CD8-positive, alpha-beta memory T cell (primary cell): Measurements from ENCODE around the gene MC1R. TPM values are rescaled to one million over a fixed set of nuclear protein-coding genes. Genes with fewer than 3 reads are reported as not detected.
"Not testable (repeated sequence)": the region's sequence is repeated elsewhere in the genome, so short reads cannot be mapped to it uniquely, and the experiment has no call there.

Experiments
- CTCF ChIA-PET: fragments of 350-600 bp; sonication (Branson Sonifier 250); formaldehyde crosslinking; loops from one replicate; lab custom pipeline; 2021; ENCODE audit warnings: antibody characterized with exemption; lab: Charles Lee
- POLR2A ChIA-PET: fragments of 350-600 bp; sonication (Branson Sonifier 250); formaldehyde crosslinking; loops from one replicate; lab custom pipeline; 2021; ENCODE audit warnings: antibody characterized with exemption; lab: Charles Lee
- DNase-seq, 5 donors: peaks; one replicate each; pipeline versions ENCODE4 v3.0.0 to v3.0.0-alpha.2; 2020 to 2022; ENCODE audit warnings: mixed read lengths in 1 of 5
- H3K27ac ChIP-seq: one replicate; pipeline ENCODE4 v1.7.0; 2013; ENCODE audit warnings: low read depth, mild to moderate bottlenecking, low read length, moderate library complexity
- H3K27me3 ChIP-seq: 2 replicates; pipeline ENCODE4 v1.7.0; 2013; ENCODE audit warnings: low read length, mild to moderate bottlenecking; ENCODE audit not compliant: insufficient read depth, poor library complexity, severe bottlenecking
- H3K36me3 ChIP-seq: 2 replicates; pipeline ENCODE4 v1.7.0; 2013; ENCODE audit warnings: mild to moderate bottlenecking, low read length, moderate library complexity; ENCODE audit not compliant: insufficient read depth
- H3K4me1 ChIP-seq: 2 replicates; pipeline ENCODE4 v1.7.0; 2013; ENCODE audit warnings: mild to moderate bottlenecking, low read length, moderate library complexity; ENCODE audit not compliant: insufficient read depth
- H3K4me3 ChIP-seq: 2 replicates; pipeline ENCODE4 v1.7.0; 2013; ENCODE audit warnings: mild to moderate bottlenecking, low read length
- H3K9me3 ChIP-seq: 2 replicates; pipeline ENCODE4 v1.7.0; 2013; ENCODE audit warnings: mild to moderate bottlenecking, low read length
- H3K27ac Mint-ChIP-seq, 8 donors: one replicate each; pipeline ENCODE4 v1.8.0; 2020 to 2021; ENCODE audit warnings: mixed read lengths in 8 of 8, mild to moderate bottlenecking in 6 of 8, inconsistent platforms in 3 of 8, moderate library complexity in 3 of 8
- H3K27me3 Mint-ChIP-seq, 2 donors: one replicate each; pipeline ENCODE4 v1.8.0; 2020 to 2021; ENCODE audit warnings: mixed read lengths in 2 of 2, mild to moderate bottlenecking in 1 of 2, moderate library complexity in 1 of 2
- H3K36me3 Mint-ChIP-seq, 3 donors: one replicate each; pipeline ENCODE4 v1.8.0; 2020 to 2021; ENCODE audit warnings: mixed read lengths in 3 of 3, inconsistent platforms in 1 of 3, mild to moderate bottlenecking in 1 of 3
- H3K4me1 Mint-ChIP-seq, 3 donors: one replicate each; pipeline ENCODE4 v1.8.0; 2020 to 2021; ENCODE audit warnings: mixed read lengths in 3 of 3, inconsistent platforms in 1 of 3, mild to moderate bottlenecking in 1 of 3
- H3K4me3 Mint-ChIP-seq, 7 donors: one replicate each; pipeline ENCODE4 v1.8.0; 2020 to 2021; ENCODE audit warnings: mixed read lengths in 7 of 7, mild to moderate bottlenecking in 6 of 7, moderate library complexity in 4 of 7, inconsistent platforms in 2 of 7
- H3K9me3 Mint-ChIP-seq, 5 donors: one replicate each; pipeline ENCODE4 v1.8.0; 2020 to 2022; ENCODE audit warnings: mixed read lengths in 5 of 5, mild to moderate bottlenecking in 3 of 5, moderate library complexity in 2 of 5, inconsistent platforms in 1 of 5
- polyA plus RNA-seq: library from polyadenylated mRNA; unstranded; fragments of 300-500 nt; fragmentation: Illumina TruSeq; gene quantifications from one replicate; pipeline ENCODE4 v1.2.3, GENCODE V29; 2021
- total RNA-seq, 2 experiments: library from RNA; stranded (reverse); gene quantifications; one replicate each; pipeline ENCODE4 v1.2.3, GENCODE V29; 2021

MC1R gene
- total and polyA plus RNA-seq, 3 experiments from 2014 or later = 0.86 to 2.6 (median 1.9) TPM

DNA sequence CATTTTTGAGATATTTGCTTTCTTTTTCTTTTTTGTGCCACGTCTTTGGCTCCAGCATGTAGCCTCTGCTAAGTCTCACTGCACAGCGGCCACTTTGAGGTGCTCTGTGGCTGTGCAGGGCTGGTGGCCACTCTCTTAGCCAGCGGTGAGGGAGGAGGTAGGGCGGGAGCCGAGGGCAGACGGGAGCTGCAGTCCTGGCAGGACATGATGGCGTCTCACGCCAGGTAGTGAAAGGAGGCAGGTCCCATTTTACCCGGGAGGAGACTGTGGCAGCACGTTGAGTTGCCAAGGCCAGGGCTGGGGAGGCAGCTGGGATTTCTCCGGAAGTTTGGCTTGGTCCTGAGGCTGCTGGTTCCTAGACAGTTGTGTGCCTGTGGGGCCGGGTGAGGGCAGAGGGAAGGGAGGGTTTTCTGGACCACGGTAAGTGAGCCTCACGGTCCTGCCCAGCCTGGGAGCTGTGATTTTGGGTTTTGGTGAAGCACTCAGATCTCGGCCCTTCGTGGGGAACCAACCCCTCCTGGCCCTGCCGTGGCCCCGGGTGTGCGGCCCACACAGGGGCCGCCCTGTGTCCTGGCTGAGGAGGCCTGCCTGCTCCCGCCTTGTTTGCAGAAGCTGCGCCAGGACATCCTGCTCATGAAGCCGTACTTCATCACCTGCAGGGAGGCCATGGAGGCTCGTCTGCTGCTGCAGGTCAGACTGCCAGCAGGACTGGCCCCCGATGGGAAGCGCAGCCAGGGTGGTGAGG is 44.3 kb downstream of the MC1R start:
- H3K9me3 Mint-ChIP-seq = no peaks in the 10 kb centered on the region
- H3K27me3 ChIP-seq = no peaks in the 10 kb centered on the region
- H3K27me3 Mint-ChIP-seq = no peaks in the 10 kb centered on the region
- no peaks in the 10 kb centered on the region for H3K4me1 Mint-ChIP-seq
- peaks cover 0 to 47% (median 14%) of the 10 kb centered on the region in 3 donors for H3K36me3 Mint-ChIP-seq
- no peak overlapping the region for H3K4me3 Mint-ChIP-seq
- no peak overlapping the region for H3K27ac Mint-ChIP-seq
- H3K4me3 ChIP-seq = no peak overlapping the region
- no peak overlapping the region for H3K27ac ChIP-seq
- CTCF ChIA-PET = no interaction called here
- H3K36me3 ChIP-seq = peaks cover 5% of the 10 kb centered on the region
- no peaks in the 10 kb centered on the region for H3K9me3 ChIP-seq
- no peaks in the 10 kb centered on the region for H3K4me1 ChIP-seq
- POLR2A ChIA-PET = no interaction called here
- DNase-seq = no peak

DNA sequence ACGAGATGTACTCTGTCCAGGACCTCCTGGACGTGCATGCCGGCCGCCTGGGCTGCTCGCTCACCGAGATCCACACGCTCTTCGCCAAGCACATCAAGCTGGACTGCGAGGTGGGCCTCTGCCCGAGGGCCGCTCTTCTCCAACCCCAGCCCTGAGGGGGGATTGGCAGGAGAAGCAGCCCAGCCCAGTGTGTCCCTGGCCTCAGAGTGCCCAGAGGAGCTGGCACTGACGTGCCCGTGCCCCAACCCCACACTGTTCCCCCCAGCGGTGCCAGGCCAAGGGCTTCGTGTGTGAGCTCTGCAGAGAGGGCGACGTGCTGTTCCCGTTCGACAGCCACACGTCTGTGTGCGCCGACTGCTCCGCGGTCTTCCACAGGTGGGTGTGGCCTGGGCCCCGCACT is 45.5 kb downstream of the MC1R start:
- H3K27me3 ChIP-seq = no peaks in the 10 kb centered on the region
- no peak for DNase-seq
- Mint-ChIP-seq H3K27ac (no peak overlapping the region), H3K4me1 (no peaks in the 10 kb centered on the region), H3K36me3 (peaks cover 0 to 34% (median 8%) of the 10 kb centered on the region in 3 donors), H3K9me3 (no peaks in the 10 kb centered on the region), H3K27me3 (no peaks in the 10 kb centered on the region), H3K4me3 (no peak overlapping the region)
- H3K27ac ChIP-seq = no peak overlapping the region
- ChIA-PET CTCF (no interaction called here), POLR2A (no interaction called here)
- peaks cover 1% of the 10 kb centered on the region for H3K36me3 ChIP-seq
- no peaks in the 10 kb centered on the region for H3K9me3 ChIP-seq
- no peak overlapping the region for H3K4me3 ChIP-seq
- H3K4me1 ChIP-seq = no peaks in the 10 kb centered on the region

DNA sequence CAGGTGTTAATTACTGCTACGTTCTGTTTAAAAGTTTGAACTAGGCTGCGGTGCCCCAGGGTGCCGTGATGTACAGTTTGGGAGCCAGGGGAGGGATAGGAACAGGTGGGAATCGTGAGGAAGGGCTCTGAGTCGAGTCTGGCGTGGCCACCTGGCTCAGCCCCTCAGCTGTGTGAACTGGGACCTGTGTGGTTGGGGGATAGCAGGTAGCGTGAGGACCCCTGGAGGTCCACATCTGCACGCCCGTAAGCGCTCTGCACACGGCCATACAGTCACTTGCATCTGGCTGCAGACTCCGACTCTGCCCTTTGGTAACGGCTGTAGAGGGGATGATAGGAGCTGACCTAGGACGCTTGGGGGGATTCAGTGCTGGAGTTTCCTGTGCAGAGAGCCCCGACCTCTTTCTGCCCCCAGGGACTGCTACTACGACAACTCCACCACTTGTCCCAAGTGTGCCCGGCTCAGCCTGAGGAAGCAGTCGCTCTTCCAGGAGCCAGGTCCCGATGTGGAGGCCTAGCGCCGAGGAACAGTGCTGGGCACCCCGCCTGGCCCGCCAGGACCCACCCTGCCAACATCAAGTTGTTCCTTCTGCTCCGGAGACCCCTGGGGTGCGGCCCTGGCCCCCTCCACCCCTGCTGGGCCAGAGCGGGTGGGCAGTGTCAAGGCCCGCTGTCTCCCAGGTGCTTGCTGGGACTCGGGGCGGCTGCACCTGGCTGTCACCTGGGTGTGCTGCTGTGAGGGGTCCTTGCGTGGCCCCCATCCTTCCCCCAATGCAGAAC is 47.0 kb downstream of the MC1R start:
- POLR2A ChIA-PET = no interaction called here
- Histone ChIP-seq H3K4me1 (no peaks in the 10 kb centered on the region), H3K27ac (no peak overlapping the region), H3K4me3 (no peak overlapping the region), H3K9me3 (no peaks in the 10 kb centered on the region), H3K36me3 (no peaks in the 10 kb centered on the region), H3K27me3 (no peaks in the 10 kb centered on the region)
- DNase-seq = no peak
- peaks cover 0 to 22% (median 7%) of the 10 kb centered on the region in 3 donors for H3K36me3 Mint-ChIP-seq
- CTCF ChIA-PET = no interaction called here
- H3K27me3 Mint-ChIP-seq = no peaks in the 10 kb centered on the region
- H3K9me3 Mint-ChIP-seq = no peaks in the 10 kb centered on the region
- H3K4me1 Mint-ChIP-seq = peaks cover 0 to 6% (median 0%) of the 10 kb centered on the region in 3 donors
- peak overlapping the region in 1 of 8 donors; percentile 55 for H3K27ac Mint-ChIP-seq
- H3K4me3 Mint-ChIP-seq = no peak overlapping the region

DNA sequence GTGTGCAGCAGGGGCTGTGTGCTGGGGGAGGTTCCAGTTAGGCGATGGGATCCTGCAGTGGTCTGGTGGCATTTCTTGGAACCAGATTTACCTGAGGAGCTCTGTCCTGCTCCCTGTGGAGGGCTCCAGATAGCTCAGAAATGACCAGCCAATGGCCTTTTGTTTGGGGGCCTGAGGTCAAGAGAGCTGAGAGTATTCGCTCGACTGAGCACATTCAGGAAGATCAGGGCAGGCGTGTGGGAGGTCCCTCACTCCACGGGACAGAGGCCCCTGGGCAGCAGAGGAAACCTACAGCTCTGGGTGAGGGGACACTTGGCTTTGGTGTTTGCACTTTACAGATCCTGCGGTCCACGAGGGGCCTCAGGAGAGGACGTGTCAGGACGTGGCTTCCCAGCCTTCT is 48.1 kb downstream of the MC1R start:
- Mint-ChIP-seq H3K9me3 (no peaks in the 10 kb centered on the region), H3K4me1 (peaks cover 3 to 16% (median 6%) of the 10 kb centered on the region in 3 donors), H3K4me3 (no peak overlapping the region), H3K27ac (no peak overlapping the region), H3K27me3 (no peaks in the 10 kb centered on the region), H3K36me3 (peaks cover 0 to 13% (median 7%) of the 10 kb centered on the region in 3 donors)
- POLR2A ChIA-PET = no interaction called here
- Histone ChIP-seq H3K27ac (no peak overlapping the region), H3K36me3 (no peaks in the 10 kb centered on the region), H3K9me3 (peaks cover 3% of the 10 kb centered on the region), H3K27me3 (no peaks in the 10 kb centered on the region), H3K4me3 (no peak overlapping the region), H3K4me1 (peaks cover 9% of the 10 kb centered on the region)
- CTCF ChIA-PET = no interaction called here
- no peak for DNase-seq

DNA sequence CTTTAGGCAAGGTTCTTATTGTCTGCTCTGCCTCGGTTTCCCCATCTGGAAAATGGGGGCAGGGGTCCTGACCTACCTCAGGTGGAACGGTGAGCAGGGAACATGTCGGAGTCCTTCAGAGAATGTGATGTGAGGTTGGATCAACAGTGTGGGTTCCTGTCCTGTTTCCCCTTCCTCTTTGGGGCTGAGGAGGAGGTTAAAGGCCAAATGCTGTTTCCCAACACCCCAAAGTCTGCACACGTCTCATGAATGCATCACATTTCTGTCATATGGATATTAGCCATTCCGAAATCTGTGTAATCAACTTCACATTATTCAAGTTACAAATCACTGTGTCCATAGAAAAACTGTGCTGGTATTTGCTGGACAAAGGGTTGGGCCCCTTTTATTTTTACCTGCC is 48.8 kb downstream of the MC1R start:
- DNase-seq, H3K4me3 Mint-ChIP-seq, H3K9me3 Mint-ChIP-seq, H3K4me3 ChIP-seq, CTCF ChIA-PET, H3K27ac ChIP-seq, H3K36me3 ChIP-seq, POLR2A ChIA-PET, H3K27ac Mint-ChIP-seq, H3K9me3 ChIP-seq, H3K27me3 ChIP-seq, H3K27me3 Mint-ChIP-seq: not testable (repeated sequence)
- Mint-ChIP-seq H3K4me1 (peaks cover 3 to 20% (median 6%) of the 10 kb centered on the region in 3 donors), H3K36me3 (peaks cover 0 to 13% (median 7%) of the 10 kb centered on the region in 3 donors)
- H3K4me1 ChIP-seq = peaks cover 13% of the 10 kb centered on the region

DNA sequence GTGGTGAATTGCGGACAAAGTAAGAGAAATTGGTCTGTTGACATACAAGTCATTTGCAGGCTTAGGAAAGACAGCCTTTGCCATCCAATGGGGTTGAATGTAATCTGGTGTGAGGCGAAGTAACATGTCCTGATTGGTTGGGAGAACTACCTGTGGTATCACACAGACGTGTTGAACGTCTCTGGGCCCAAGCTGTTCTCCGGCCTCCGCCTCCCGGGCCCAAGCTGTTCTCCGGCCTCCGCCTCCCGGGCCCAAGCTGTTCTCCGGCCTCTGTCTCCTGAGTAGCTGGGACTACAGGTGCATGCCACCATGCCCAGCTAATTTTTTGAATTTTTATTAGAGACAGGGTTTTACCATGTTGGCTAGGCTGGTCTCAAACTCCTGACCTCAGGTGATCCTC is 49.4 kb downstream of the MC1R start:
- H3K4me3 ChIP-seq, H3K9me3 Mint-ChIP-seq, H3K27ac ChIP-seq, DNase-seq, H3K9me3 ChIP-seq, H3K27me3 ChIP-seq, CTCF ChIA-PET, H3K27ac Mint-ChIP-seq, H3K27me3 Mint-ChIP-seq, POLR2A ChIA-PET, H3K36me3 ChIP-seq: not testable (repeated sequence)
- peaks cover 6 to 23% (median 6%) of the 10 kb centered on the region in 3 donors for H3K4me1 Mint-ChIP-seq
- peak overlapping the region in 1 of 7 donors; percentile 56 for H3K4me3 Mint-ChIP-seq
- H3K4me1 ChIP-seq = peaks cover 13% of the 10 kb centered on the region
- H3K36me3 Mint-ChIP-seq = peaks cover 0 to 14% (median 7%) of the 10 kb centered on the region in 3 donors

DNA sequence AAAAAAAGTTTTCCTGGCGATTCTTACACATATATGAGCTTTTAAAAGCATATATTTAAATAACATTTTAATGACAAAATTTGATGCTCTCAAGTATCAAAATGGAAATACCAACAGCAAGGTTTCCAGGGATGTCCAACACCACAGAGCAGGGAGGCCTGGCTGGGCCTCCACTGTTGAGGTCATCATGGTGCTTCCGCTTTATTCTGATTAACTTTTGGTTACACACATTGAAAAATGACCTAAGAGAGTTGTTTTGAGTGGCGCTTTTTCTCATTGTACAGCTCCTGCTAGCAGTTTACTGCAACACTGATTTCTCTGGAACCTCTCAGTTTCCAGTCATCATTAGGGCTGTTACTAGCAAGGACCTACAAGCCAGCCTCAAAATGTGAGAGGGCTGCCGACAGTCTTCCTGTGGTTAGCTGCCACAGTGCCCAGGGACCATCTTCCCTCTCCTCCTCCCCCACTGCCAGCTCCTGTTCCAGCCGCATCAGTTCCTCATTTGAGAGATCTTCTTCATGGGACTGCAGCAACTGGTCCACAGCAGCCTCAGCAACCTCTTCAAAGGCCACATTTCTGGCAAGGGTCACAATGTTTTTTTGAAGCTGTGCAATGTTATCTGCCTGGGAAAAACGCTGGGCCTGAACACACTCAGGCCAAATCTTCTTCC is 51.2 kb downstream of the MC1R start:
- Histone ChIP-seq H3K27me3 (no peaks in the 10 kb centered on the region), H3K9me3 (peaks cover 3% of the 10 kb centered on the region), H3K4me1 (peaks cover 27% of the 10 kb centered on the region), H3K36me3 (no peaks in the 10 kb centered on the region), H3K4me3 (no peak overlapping the region), H3K27ac (no peak overlapping the region)
- ChIA-PET POLR2A (no interaction called here), CTCF (interaction anchor here (1.6 kb wide), 1 partner anchor 22 kb away, joined by 4 read pairs; no protein-coding TSS in a partner anchor)
- H3K27me3 Mint-ChIP-seq = no peaks in the 10 kb centered on the region
- H3K27ac Mint-ChIP-seq = peak overlapping the region in 1 of 8 donors; percentile 38
- peaks cover 0 to 8% (median 4%) of the 10 kb centered on the region in 3 donors for H3K36me3 Mint-ChIP-seq
- peak overlapping the region in 2 of 7 donors; percentile 5 to 27 for H3K4me3 Mint-ChIP-seq
- no peaks in the 10 kb centered on the region for H3K9me3 Mint-ChIP-seq
- peaks cover 18 to 38% (median 21%) of the 10 kb centered on the region in 3 donors for H3K4me1 Mint-ChIP-seq
- no peak for DNase-seq
